ENCODE measurements around the gene POLRMT.

DNA sequence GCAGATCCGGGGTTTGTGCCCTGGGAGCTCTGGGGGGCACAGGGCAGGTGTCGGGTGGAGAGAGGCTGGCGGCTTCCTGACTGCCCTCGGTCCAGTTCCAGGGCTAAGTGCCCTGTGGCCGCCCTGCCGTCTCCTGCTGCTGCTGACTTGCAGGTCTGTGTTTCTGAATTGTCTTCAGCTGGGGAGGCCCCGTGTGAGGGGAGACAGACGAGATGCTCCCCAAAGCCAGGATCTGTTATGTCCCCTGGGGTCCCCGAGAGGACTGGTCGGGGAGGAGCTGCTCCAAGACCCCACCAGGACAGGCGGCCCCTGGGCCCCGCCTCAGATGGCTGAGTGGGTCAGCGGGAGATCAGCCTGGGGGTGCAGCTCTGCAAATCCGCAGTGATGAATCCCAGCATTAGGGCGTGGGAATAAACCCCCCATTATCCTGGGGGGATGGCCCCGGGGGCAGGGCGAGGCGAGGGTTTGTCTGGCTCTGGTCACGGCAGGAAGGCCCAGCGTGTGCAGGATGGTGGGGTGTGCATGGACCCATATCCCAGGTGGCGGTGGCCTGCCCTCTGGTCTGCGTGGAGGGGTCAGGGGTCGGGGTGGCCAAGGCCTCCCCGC lies 39.0 kb downstream of the POLRMT start:
- TF ChIP-seq, protein P1, sequence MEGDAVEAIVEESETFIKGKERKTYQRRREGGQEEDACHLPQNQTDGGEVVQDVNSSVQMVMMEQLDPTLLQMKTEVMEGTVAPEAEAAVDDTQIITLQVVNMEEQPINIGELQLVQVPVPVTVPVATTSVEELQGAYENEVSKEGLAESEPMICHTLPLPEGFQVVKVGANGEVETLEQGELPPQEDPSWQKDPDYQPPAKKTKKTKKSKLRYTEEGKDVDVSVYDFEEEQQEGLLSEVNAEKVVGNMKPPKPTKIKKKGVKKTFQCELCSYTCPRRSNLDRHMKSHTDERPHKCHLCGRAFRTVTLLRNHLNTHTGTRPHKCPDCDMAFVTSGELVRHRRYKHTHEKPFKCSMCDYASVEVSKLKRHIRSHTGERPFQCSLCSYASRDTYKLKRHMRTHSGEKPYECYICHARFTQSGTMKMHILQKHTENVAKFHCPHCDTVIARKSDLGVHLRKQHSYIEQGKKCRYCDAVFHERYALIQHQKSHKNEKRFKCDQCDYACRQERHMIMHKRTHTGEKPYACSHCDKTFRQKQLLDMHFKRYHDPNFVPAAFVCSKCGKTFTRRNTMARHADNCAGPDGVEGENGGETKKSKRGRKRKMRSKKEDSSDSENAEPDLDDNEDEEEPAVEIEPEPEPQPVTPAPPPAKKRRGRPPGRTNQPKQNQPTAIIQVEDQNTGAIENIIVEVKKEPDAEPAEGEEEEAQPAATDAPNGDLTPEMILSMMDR (IDR thresholded peaks at IDR 0.05), result no peak
- no peak for TF ChIP-seq POLR2A (IDR thresholded peaks at IDR 0.05)
